Hematopoietic multipotent progenitor cell treated with erythropoietin and hydrocortisone succinate and interleukin-3 and kit ligand, for 17 days (in vitro differentiated cells): Measurements from ENCODE around the gene TLX1.

Experiments
- DNase-seq: peaks from one replicate; pipeline ENCODE4 v3.0.0-alpha.2; 2015; ENCODE audit warnings: low spot score

The TLX1 gene

GRCh38 chr10:101112799-101113594 lies 18.1 kb upstream of the TLX1 start:
- no peak for DNase-seq

- DNase-seq: no peak
Observed at GRCh38 chr10:101113890-101114403, 17.2 kb upstream of the TLX1 start.

- DNase-seq: no peak
Observed at GRCh38 chr10:101114646-101115045, 16.5 kb upstream of the TLX1 start.

GRCh38 chr10:101116754-101117153 lies 14.3 kb upstream of the TLX1 start:
- DNase-seq: no peak

GRCh38 chr10:101118031-101118430 lies 13.1 kb upstream of the TLX1 start:
- DNase-seq: no peak

GRCh38 chr10:101120520-101120883 lies 10.6 kb upstream of the TLX1 start:
- DNase-seq: no peak

GRCh38 chr10:101120884-101121653 lies 10.0 kb upstream of the TLX1 start:
- DNase-seq: no peak

GRCh38 chr10:101121654-101122031 lies 9.5 kb upstream of the TLX1 start:
- DNase-seq: no peak

GRCh38 chr10:101122270-101123084 lies 8.6 kb upstream of the TLX1 start:
- DNase-seq: no peak

- DNase-seq: no peak
Observed at GRCh38 chr10:101123085-101123814, 7.8 kb upstream of the TLX1 start.

GRCh38 chr10:101123815-101124617 lies 7.1 kb upstream of the TLX1 start:
- no peak for DNase-seq

GRCh38 chr10:101124933-101125332 lies 6.2 kb upstream of the TLX1 start:
- DNase-seq: no peak

- DNase-seq: no peak
Observed at GRCh38 chr10:101126684-101127628, 4.1 kb upstream of the TLX1 start.

GRCh38 chr10:101130141-101130540 lies 959 bp upstream of the TLX1 start:
- DNase-seq: no peak

- no peak for DNase-seq
Observed at GRCh38 chr10:101131962-101132635, 999 bp downstream of the TLX1 start.

GRCh38 chr10:101132636-101133473 lies 1.8 kb downstream of the TLX1 start:
- DNase-seq: no peak

GRCh38 chr10:101133489-101134298 lies 2.6 kb downstream of the TLX1 start:
- DNase-seq: no peak
